Breast epithelium (tissue), 3 donors: Measurements from ENCODE around the gene ZSCAN29.

Source experiments
- POLR2A ChIP-seq: fragments of 450-650 bp; IDR thresholded peaks from one replicate; pipeline ENCODE4 v1.6.1; 2016; ENCODE audit warnings: antibody characterized with exemption, mild to moderate bottlenecking, moderate library complexity
- POLR2AphosphoS5 ChIP-seq, 3 donors: sonication (generic); formaldehyde crosslinking; IDR thresholded peaks; one replicate each; pipeline ENCODE4 v1.6.1; 2017; ENCODE audit warnings: antibody characterized with exemption in 3 of 3
- TF ChIP-seq, protein P1 (sequence below), 3 donors: fragments of 450-650 bp; IDR thresholded peaks; one replicate each; pipeline ENCODE4 v1.5.1; 2016 to 2017; ENCODE audit warnings: antibody characterized with exemption in 3 of 3, mild to moderate bottlenecking in 3 of 3, moderate library complexity in 3 of 3

- TF ChIP-seq, protein P1, sequence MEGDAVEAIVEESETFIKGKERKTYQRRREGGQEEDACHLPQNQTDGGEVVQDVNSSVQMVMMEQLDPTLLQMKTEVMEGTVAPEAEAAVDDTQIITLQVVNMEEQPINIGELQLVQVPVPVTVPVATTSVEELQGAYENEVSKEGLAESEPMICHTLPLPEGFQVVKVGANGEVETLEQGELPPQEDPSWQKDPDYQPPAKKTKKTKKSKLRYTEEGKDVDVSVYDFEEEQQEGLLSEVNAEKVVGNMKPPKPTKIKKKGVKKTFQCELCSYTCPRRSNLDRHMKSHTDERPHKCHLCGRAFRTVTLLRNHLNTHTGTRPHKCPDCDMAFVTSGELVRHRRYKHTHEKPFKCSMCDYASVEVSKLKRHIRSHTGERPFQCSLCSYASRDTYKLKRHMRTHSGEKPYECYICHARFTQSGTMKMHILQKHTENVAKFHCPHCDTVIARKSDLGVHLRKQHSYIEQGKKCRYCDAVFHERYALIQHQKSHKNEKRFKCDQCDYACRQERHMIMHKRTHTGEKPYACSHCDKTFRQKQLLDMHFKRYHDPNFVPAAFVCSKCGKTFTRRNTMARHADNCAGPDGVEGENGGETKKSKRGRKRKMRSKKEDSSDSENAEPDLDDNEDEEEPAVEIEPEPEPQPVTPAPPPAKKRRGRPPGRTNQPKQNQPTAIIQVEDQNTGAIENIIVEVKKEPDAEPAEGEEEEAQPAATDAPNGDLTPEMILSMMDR (IDR thresholded peaks at IDR 0.05), result peak in 2 of 3 donors; percentile 7 to 27
- TF ChIP-seq POLR2AphosphoS5 (IDR thresholded peaks at IDR 0.05) (peak in 2 of 3 donors; percentile 34 to 41), POLR2A (no peak)
Observed at GRCh38 chr15:43370975-43371974, at the start of gene ZSCAN29, which contains the start of gene TUBGCP4.
